ENCODE measurements around the gene PITPNB.
A peak's percentile ranks its signal among the peaks of the same experiment; 100 is the strongest.

The PITPNB gene

DNA sequence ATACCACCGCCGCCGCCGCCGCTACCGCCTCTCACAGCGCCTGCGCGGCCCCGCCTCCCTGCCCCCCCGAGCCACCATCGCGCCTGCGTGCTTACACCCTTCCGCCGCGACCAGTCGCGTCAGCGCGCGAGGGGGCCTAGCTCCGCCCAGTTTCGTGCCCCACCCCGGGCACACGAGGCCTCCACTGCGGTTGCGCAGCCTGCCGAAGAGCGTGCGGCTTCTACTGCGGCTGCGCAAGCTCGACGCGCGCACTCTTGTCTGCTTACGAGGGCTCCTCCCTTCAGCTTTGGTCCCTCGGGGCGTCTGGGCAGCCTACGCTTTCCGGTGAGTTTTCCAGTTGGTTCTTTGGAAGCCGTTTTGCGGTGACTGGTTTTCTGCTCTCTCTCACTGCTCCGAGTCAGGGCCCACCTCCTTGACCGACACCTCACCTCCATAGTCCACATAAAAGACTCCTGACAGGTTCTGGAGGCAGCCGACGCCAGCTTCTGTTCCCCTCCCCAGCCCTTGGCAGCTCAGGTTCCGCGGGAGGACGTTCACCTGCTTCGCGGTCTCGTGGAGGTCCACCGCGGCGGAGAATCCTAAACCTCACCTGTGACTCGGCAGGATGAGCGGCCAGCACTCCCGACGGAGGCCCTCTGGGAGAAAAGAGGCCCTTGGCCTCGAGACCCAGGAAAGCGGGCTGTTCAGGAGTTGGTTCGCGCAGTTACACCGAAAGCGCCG lies at the start of gene PITPNB:
PITPNB (minus strand) TSS at position 35 of the 720 bp plus-strand sequence. CDS start 65 bp downstream, outside the sequence.
- DNase-seq: peak; percentile 99

DNA sequence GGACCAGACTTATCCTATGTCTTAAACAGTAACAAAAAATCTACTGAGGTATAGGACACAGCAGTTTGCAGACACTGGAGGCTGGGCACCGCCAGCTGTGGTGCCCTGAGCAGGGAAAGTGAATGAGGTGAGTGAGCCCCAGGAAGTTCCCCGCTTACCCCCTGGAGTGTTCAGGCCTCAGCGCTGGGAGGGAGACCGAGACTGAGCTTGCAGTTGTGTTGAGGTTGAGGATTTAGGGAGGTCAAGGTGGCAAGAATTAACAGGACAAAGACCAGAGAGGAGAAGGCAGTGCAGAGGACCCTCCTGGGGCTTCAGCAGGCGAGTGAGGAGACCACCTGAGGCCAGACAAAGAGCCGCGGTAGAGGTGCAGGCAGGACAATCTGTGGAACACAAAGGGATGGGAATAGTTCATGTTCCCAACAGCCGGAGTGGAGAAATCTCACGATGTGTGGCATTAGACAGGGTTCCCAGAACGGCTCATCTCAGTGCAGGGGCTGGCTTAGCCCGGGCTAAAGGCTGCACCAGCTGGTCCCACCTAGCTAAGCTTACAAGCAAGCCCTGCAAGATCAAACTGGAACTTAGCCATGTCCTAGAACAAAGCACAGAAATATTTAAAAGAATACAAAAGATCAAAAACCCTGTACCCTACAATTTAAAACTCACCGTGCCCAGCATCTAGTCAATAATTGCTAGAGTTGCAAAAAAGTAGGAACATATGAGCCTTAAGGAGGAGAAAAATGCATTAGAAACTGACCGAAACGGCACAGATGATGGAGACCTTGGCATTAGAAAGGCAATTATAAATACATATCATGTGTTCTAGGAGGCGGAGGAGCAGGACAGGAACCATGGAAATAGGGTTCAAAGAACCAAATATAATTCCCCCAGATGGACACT lies 47.4 kb upstream of the PITPNB start:
- no peak for DNase-seq

DNA sequence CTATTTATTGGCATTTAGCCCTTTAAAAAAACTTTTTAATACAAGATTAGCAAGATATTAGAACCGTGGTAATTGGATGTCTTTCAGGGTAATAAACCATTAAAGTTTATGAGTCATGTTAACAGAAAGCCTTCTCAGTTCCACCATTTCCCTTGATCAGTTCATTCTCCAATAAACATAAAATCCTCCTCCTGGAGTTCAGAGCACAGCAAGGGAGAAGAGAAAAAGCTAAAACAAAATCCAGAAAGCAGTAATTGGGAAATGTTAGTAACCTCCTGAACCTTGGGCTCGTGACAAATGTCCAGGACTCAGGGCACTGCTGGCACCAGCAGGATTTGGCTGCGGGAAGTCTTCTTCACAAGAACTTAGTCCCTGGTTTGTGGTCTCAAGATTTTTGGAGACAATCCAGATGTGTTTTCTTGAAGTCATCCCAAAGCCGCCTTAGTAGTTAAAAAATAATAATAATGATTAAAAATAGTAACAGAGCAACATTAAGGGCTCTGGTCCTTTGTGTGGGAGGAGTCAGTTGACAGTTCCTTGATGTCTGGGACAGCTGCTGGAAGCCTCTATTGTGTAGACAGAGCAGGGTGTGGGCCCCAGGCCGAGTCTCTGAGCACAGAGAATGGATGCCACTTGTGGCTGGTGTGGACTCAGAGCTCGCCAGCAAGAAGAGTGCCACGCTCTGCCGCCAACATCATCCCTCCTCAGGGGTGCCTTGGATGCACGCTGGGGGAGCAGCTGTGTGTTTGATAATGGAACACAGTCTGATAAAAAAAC lies 43.4 kb upstream of the PITPNB start:
- peak; percentile 55 for DNase-seq

DNA sequence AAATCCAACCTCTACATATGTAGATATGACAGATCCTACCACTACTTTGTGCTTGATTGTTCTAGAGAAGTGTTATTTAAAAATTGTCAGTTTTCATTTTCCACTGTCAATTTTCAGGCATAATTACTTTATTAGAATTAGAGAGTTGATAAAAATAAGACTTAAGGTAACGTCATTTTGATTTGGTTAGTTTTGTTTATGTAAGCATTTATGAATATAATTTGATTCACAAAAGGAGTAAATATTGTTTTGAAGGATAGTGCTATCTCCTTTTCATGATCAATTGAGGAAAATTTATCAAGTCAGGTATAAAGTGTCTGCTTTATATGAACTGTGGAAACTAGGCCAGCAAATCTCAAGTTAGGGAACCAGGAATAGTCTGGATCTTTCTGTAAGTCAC lies 42.6 kb upstream of the PITPNB start:
- DNase-seq: no peak

DNA sequence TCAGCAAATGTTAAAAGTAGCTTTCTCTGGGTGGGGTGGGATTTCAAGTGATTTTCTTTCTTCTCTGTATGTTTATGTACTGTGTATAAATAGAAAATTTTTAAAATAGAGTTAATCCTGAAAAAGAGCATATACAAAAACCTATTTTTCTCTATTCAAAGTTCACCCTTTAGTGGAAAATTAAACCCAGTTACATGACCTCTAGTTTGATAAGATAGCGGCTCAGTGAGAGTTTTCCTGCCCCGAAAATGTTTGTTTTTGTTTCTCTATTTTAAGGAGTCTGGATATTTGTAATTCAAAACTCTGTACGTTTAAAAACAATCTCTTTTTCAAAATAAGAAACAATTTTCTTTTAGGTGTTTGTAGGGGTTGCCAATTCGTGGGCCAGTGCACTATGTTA lies 42.1 kb upstream of the PITPNB start:
- DNase-seq: no peak

DNA sequence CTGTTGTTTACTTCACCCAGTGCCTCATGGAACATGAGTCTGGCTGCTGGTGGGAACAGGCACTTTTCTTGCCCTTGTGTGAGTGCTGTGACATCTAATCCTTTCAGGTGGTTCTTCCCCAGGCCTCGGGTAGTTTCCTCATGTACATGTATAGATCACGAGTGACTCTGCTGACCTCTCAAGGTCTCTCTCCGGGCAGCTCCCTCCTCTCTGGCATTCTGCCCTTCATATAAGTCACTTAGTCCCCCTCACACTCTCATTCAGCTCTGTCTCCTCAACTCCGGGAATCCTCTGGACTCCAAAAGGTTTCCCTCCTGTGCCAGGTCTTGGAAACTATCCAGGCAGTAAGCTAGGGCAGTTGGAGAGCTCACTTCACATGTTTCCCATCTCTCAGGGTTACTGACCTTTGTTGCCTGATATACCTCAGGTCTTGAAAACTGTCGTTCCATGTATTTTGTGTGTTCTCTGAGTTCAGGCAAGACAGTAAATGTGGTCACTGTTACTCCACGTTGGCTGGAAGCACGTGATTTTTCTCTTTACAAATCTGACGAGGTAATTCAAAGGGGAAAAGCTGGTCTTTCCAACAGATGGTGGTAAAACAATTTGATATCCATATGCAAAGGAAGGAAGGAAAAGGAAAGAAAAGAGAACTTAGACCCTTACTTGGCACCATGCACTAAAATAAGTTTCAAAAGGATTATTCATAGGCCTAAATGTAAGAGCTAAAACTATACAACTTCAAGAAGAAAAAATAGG lies 40.5 kb upstream of the PITPNB start:
- DNase-seq: no peak

DNA sequence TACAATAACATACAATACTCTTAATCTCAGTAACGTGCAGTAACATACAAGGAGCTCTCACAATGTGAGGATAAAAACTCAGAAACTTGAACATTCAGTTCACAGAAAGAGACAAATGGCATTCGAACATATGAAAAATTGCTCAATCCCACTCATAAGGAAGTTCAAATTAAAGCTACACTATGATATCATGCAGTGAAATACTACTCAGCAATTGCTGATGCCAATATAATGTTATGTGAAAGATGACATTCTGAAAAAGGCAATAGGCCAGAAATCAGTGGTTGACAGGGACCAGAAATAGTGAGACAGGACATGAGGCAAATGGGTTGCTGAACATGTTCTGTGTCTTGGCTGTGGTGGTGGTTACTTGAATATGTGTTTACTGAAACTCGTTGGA lies 33.7 kb upstream of the PITPNB start:
- no peak for DNase-seq

DNA sequence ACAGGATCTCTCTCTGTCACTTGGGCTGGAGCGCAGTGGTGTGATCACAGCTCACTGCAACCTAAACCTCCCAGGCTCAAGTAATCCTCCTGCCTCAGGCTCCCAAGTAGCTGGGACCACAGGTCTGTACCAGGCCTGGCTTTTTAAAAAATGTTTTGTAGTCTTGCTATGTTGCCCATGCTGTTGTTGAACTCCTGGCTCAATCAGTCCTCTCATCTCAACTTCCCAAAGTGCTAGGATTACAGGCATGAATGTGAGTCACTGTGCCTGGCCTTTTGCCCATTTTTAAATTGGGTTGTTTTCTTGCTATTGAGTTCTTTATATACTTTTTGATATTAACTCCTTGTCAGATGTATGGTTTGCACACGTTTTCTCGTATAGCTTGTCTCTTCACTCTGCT lies 33.0 kb upstream of the PITPNB start:
- no peak for DNase-seq

DNA sequence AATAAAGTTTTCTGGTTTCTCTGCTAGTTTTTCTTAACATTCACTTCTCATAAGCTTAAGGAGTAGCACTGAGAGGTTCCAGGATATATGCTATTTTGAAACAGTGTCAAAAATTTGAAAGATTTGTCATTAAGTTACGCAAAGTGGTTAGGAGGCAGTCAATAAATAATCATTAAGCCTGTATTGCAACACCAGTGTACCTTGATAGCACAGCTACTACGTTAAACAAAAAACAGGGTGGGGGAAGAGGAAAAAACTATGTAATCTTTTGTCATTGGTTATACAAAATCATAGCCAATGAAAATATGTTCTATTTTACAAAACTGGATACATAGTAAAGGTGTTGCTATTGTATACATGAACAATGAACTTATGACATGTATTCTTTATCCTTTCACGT lies 30.4 kb upstream of the PITPNB start:
- DNase-seq: no peak

DNA sequence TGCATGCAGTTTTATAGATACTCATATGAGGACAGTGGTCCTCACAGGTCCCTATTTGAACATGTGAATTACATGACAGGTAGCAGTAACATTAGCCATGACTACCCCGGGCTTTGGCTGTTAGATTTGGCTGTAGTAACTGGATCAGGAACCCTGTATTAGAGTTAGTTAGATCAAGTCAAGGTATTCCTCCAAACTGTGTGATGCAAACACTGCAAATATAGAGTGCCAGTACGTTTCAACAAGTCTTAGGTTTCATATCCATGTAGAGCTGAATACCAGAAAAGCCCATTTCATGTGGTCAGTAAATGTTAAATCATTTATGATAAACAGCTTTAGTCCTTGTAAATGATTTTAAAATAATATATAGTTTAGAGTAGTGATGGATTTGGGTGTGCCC lies 29.5 kb upstream of the PITPNB start:
- no peak for DNase-seq

DNA sequence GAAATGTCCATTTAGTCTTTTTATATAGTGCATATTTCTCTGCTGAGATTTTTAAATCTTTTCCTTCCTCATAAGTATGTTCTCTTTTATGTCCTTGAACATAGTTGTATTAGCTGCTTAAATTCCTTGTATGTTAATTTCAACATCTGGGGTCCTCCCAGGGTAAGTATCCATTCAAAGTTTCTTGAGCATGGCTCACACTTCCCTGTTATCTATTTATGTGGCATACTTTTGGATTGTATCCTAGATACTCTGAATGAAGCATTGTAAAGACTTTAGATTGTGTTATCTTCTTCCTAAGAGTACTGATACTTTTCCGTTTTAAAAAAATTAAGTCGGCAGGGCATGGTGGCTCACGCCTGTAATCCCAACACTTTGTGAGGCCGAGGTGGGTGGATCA lies 28.4 kb upstream of the PITPNB start:
- no peak for DNase-seq

DNA sequence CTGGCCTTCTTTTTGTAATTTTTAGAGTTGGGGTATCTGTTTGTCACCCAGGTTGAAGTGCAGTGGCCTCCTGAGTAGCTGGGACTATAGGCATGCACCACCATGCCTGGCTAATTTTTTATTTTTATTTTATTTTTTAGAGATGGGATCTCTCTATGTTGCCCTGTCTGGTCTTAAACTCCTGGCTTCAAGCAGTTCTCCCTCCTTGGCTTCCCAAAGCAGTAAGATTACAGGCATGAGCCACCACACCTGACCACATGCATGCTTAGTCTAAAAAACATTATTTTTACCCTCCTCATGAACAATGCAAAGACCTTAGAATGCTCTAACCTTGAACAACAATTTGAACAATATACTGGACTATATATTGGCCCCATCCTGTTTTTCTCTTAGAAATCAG lies 22.1 kb upstream of the PITPNB start:
- no peak for DNase-seq

DNA sequence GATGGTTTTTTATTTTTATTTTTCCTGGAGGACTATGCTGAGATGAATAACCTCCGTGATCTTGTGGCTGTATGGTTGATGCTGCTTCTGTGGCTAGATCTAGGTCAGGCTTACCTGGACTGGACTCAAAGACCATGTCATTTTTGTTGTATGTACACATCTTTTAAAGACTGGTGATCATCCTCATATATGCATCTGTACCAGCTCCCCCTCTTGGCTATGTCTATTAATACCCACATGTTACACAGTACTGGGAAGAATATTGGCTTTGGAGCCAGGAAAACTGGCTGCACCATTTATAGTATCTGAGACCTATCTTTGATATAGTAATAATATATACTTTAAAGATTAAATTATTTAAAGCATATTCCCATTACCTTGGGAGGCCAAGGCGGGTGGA lies 18.4 kb upstream of the PITPNB start:
- DNase-seq: no peak

DNA sequence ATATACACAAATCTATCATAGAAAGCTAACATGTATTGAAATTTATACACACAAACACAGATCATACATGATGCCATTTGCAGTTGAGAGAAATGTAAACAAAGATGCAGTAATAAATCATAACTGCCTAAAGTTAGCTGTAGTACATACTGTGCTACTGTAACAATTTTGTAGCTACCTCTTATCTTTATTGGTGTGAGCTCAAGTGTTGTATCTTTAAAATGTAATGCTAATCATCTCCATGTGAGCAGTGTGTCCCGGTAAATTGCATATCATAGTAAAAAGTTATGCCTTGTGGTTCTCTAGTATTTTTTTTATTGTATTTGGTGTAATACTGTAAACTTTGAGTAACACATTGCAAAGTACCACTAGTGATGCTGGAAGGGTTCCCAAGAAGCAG lies 16.8 kb upstream of the PITPNB start:
- no peak for DNase-seq

DNA sequence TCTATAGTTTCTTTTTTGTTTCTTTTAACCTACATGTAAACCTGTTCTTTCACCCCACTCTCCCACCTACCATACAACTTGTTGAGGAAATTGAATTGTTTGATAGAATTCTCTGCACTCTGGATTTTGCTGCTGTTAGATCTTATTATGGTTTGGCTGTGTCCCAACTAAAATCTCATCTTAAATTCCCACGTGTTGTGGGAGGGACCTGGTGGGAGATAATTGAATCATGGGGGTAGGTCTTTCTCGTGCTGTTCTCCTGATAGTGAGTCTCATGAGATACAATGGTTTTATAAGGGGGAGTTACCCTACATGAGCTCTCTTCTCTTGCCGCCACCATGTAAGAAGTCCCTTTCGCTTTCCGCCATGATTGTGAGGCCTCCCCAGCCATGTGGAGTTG lies 15.0 kb upstream of the PITPNB start:
- DNase-seq: no peak

DNA sequence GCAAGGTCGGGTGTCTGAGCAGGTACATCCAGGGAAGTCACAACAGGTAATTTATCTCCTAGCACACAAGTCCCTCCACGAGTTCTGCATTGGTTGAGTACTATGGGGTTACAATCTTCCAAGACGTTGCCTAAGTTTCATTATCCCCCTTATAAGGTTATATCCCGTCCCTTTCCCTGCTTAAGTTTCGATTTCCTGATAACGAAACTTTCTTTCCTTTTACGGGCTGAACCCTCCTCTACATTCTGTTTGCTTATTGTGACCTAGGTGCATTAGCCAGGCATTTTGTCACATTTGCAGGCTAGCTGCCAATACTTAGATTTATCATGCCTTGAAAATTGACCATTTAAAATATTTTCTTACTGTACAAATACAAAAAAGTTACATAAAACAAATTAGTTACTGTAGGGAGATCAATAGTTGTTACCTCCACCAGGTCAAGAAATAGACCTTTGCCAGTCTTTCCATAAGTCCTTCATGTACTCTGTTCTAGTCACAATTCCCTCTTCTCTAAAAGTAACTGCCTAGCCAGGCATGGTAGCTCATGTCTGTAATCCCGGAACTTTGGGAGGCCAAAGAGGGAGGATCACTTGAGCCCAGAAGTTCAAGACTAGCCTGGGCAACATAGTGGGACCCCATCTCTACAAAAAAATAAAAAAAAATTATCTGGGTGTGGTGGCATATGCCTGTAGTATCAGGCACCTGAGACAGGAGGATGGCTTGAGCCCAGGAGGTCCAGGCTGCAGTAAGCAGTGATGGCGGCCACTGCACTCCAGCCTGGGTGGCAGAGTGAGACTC lies 14.3 kb upstream of the PITPNB start:
- DNase-seq: no peak

DNA sequence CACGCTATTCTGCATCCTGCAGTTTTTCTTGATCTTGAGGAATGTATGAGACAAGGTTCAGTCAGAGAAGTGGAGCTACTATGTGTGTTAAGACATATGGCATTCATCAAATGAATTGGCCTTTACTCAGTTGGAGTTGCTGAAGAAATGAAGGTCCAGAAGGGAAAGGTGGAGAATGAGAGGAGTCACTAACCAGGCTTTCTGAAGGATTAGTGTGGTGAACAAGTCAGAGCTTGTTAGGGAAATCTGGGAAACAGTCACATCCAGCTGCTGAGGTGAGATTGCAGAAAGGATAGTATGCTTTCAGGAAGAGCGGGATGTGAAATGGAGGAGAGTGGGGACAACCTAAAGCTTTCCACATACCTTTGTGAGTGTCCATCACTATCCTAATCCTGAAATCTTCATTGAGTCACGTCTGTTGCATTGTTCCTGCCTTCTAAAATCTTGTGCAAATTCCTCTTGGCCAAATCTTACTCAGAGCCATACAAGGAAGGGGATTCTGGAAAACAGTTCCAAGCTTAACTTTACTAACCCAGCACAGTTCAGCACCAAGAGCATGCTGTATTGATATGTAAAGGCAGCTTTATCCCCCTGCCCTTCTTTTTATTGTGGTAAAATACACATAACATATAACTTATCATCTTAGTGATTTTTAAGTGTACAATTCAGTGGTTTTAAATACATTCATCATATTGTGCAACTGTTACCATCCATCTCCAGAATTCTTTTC lies 11.4 kb upstream of the PITPNB start:
- DNase-seq: no peak

DNA sequence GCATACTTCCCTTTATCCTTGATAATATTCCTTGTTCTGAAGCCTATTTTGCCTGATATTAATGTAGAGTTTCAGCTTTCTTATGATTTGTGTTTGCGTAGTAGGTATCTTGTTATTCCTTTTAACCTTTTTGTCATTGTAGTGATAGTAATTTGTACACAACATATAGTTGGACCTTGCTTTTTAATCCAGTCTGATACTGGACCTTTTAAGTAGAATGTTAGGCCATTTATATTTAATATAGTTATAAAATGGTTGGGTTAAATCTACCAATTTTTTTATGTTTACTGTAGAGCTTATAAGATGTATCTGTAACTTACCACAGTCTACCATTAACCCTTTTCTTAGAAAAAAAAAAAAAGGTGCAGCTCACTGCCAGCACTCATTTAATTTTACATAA lies 8.6 kb upstream of the PITPNB start:
- DNase-seq: no peak

DNA sequence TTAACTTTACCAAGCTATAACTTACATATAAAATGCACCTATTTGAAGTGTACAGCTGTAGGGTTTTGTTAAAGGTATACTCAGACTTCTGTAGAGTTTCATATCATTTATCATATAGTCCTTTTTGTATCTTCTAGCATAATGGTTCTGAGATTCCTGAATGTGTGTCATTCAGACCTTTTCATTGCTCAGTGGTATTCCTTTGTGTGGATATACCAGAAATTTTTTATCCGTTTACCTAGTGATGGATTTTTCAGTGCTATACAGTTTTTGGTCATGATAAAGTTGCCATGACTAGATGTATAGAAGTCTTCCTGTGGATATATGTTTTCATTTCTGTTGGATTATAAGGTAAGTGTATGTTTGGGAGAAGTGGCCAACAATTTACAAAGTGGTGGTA lies 6.3 kb upstream of the PITPNB start:
- DNase-seq: no peak

DNA sequence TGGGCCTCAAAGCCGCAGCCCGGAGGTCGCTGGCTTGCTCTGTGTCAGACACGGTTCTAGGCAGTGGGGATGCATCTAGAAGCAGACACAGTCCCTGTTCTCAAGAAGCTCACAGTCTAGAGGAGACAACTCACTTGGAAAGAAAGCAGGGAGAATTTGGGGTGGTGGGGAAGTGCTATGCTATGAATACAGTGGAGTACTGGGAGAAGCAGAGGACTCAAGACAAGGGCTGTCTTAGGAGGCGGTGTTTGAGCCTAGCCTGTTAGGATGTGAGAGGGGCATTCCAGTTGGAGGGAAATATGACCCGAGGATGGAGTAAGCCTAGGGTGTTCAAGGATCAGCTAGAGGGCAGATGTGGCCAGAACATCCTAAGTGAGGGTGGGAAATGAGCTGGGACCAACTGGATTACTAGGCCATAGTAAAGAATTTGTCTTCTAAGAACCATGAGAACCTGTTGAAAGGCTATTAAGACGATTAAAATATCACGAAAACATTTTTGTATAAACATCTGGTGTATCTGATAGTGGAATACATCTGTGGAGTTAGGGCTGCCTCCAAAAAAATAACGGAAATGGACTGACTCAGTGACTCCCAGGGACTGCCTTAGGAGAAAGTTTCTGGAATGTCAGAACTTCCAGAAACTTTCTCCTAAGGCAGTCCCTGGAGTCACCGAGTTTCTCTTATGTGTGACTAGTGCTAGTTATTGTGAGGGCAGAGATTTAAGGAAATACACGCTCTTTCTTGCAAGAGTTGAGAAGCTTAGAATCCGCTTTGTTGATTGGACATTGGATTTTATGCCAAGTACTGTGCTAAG lies 1.1 kb upstream of the PITPNB start:
- DNase-seq: peak; percentile 66
